Fibroblast of lung (primary cell): ENCODE measurements around the gene ARF1. TPM values are rescaled to one million over a fixed set of nuclear protein-coding genes. Genes with fewer than 3 reads are reported as not detected.

ENCODE experiments used
- DNase-seq, 2 donors: peaks; one replicate each; pipeline versions ENCODE4 v3.0.0 to v3.0.0-alpha.2; 2010; ENCODE audit warnings: low read depth in 2 of 2
- H2AFZ ChIP-seq: 2 replicates; pipeline ENCODE4 v1.5.1; 2012; ENCODE audit warnings: low read length, control low read depth, inconsistent platforms
- H3K27ac ChIP-seq: 2 replicates; pipeline ENCODE4 v1.5.1; 2011; ENCODE audit warnings: low read length, control low read depth; ENCODE audit not compliant: insufficient read depth
- H3K27me3 ChIP-seq: 2 replicates; pipeline ENCODE4 v1.5.1; 2011; ENCODE audit warnings: mild to moderate bottlenecking, low read length; ENCODE audit not compliant: control insufficient read depth, insufficient read depth
- H3K36me3 ChIP-seq: 2 replicates; pipeline ENCODE4 v1.5.1; 2011; ENCODE audit warnings: low read length; ENCODE audit not compliant: control insufficient read depth, insufficient read depth
- H3K4me1 ChIP-seq: 2 replicates; pipeline ENCODE4 v1.5.1; 2011; ENCODE audit warnings: low read length; ENCODE audit not compliant: control insufficient read depth, insufficient read depth; ENCODE audit errors: extremely low read depth
- H3K4me2 ChIP-seq: 2 replicates; pipeline ENCODE4 v1.5.1; 2011; ENCODE audit warnings: low read length, control low read depth; ENCODE audit not compliant: insufficient read depth; ENCODE audit errors: extremely low read depth
- H3K4me3 ChIP-seq, 4 experiments: fragments of 200-600 bp in 1 of 4; sonication (generic) in 1 of 4; replicated peaks in 1 of 4; 2 replicates each; pipeline ENCODE4 v1.5.1; 2011 to 2016; ENCODE audit warnings: low read length in 4 of 4, low read depth in 3 of 4, mild to moderate bottlenecking in 3 of 4, control low read depth in 2 of 4, inconsistent platforms in 1 of 4, mixed read lengths in 1 of 4; ENCODE audit not compliant: insufficient read depth in 1 of 4; ENCODE audit errors: control extremely low read depth in 1 of 4
- H3K79me2 ChIP-seq: 2 replicates; pipeline ENCODE4 v1.5.1; 2012; ENCODE audit warnings: mild to moderate bottlenecking, low read length, inconsistent platforms; ENCODE audit not compliant: control insufficient read depth, insufficient read depth
- H3K9ac ChIP-seq: 2 replicates; pipeline ENCODE4 v1.5.1; 2011; ENCODE audit warnings: mild to moderate bottlenecking, low read length, control low read depth; ENCODE audit not compliant: insufficient read depth
- H3K9me3 ChIP-seq: 2 replicates; pipeline ENCODE4 v1.5.1; 2012; ENCODE audit warnings: low read depth, low read length; ENCODE audit not compliant: control insufficient read depth, insufficient read depth
- H4K20me1 ChIP-seq: 2 replicates; pipeline ENCODE4 v1.5.1; 2011; ENCODE audit warnings: low read length; ENCODE audit not compliant: control insufficient read depth, insufficient read depth; ENCODE audit errors: extremely low read depth
- CTCF ChIP-seq, 2 donors: IDR thresholded peaks in 1 of 2; conservative IDR thresholded peaks in 1 of 2; 1 replicate in 1 of 2; 2 replicates in 1 of 2; pipeline ENCODE4 v1.5.1; 2011 to 2012; ENCODE audit warnings: low read length in 2 of 2, control low read depth in 1 of 2, inconsistent platforms in 1 of 2, low read depth in 1 of 2, mild to moderate bottlenecking in 1 of 2
- EZH2 ChIP-seq: IDR thresholded peaks from 2 replicates; pipeline ENCODE4 v1.5.1; 2012; ENCODE audit warnings: low read length, control low read depth, mild to moderate bottlenecking; ENCODE audit errors: missing control alignments
- polyA plus RNA-seq, 2 donors: library from polyadenylated mRNA; depleted of rRNA in 1 of 2; stranded (reverse) in 1 of 2; unstranded in 1 of 2; fragments of >200 nt; gene quantifications; 2 replicates each; pipeline ENCODE4 v1.2.1, GENCODE V29; 2011 to 2012; ENCODE audit warnings: missing spikeins in 1 of 2
- total RNA-seq: library from RNA; depleted of rRNA; stranded (reverse); fragments of >200 nt; gene quantifications from 2 replicates; pipeline ENCODE4 v1.2.1, GENCODE V29; 2014

The ARF1 gene
- total and polyA plus RNA-seq, 2 donors (not counting 1 experiment from before 2014, with no cell fraction given), result 261 to 546 TPM

GRCh38 chr1:228098323-228098931, 15.9 kb downstream of the ARF1 start:
- Histone ChIP-seq H3K36me3 (peaks cover 42% of the 10 kb centered on the region), H4K20me1 (peaks cover 10% of the 10 kb centered on the region), H3K4me1 (no peaks in the 10 kb centered on the region), H3K27me3 (no peaks in the 10 kb centered on the region), H3K79me2 (peaks cover 77% of the 10 kb centered on the region), H3K9ac (no peak overlapping the region), H3K4me3 (no peak overlapping the region), H3K27ac (no peak overlapping the region), H3K9me3 (no peaks in the 10 kb centered on the region), H2AFZ (no peak overlapping the region), H3K4me2 (no peak overlapping the region)
- TF ChIP-seq CTCF (conservative IDR thresholded peaks at IDR 0.05 in 1 of 2, IDR thresholded peaks at IDR 0.05 in 1 of 2; ENCODE audit: low read depth in 1 of 2, low read length in 2 of 2) (no peak), EZH2 (no peak)
- no peak for DNase-seq

- Histone ChIP-seq H3K79me2 (peaks cover 68% of the 10 kb centered on the region), H3K9me3 (no peaks in the 10 kb centered on the region), H3K4me2 (no peak overlapping the region), H2AFZ (no peak overlapping the region), H3K9ac (no peak overlapping the region), H4K20me1 (peaks cover 8% of the 10 kb centered on the region), H3K4me1 (no peaks in the 10 kb centered on the region), H3K4me3 (no peak overlapping the region), H3K27me3 (no peaks in the 10 kb centered on the region), H3K27ac (no peak overlapping the region), H3K36me3 (peaks cover 39% of the 10 kb centered on the region)
- no peak for DNase-seq
- TF ChIP-seq CTCF (conservative IDR thresholded peaks at IDR 0.05 in 1 of 2, IDR thresholded peaks at IDR 0.05 in 1 of 2; ENCODE audit: low read depth in 1 of 2, low read length in 2 of 2), result no peak
- no peak for TF ChIP-seq EZH2
Measured at GRCh38 chr1:228099331-228099732, 16.8 kb downstream of the ARF1 start.

GRCh38 chr1:228100822-228101613, 18.5 kb downstream of the ARF1 start:
- TF ChIP-seq EZH2 (no peak), CTCF (conservative IDR thresholded peaks at IDR 0.05 in 1 of 2, IDR thresholded peaks at IDR 0.05 in 1 of 2; ENCODE audit: low read depth in 1 of 2, low read length in 2 of 2) (no peak)
- Histone ChIP-seq H2AFZ (no peak overlapping the region), H3K27me3 (no peaks in the 10 kb centered on the region), H3K4me1 (no peaks in the 10 kb centered on the region), H3K27ac (no peak overlapping the region), H3K9ac (no peak overlapping the region), H3K36me3 (peaks cover 42% of the 10 kb centered on the region), H3K4me3 (peak overlapping the region in 1 of 4 experiments; percentile 83), H3K79me2 (peaks cover 51% of the 10 kb centered on the region), H3K9me3 (no peaks in the 10 kb centered on the region), H3K4me2 (peak overlapping the region; percentile 35), H4K20me1 (peaks cover 3% of the 10 kb centered on the region)
- DNase-seq, result no peak
